HG02943 (cell line): ENCODE results near the gene CCT8L2.
"Not testable (repeated sequence)": the region's sequence is repeated elsewhere in the genome, so short reads cannot be mapped to it uniquely, and the experiment has no call there.

Experiments used
- ATAC-seq: cut with Tn5 transposase; IDR thresholded peaks from one replicate; pipeline ENCODE4 v1.9.1; 2021; ENCODE audit warnings: mild to moderate bottlenecking, low read depth, moderate library complexity; ENCODE audit not compliant: unreplicated experiment

The CCT8L2 gene

DNA sequence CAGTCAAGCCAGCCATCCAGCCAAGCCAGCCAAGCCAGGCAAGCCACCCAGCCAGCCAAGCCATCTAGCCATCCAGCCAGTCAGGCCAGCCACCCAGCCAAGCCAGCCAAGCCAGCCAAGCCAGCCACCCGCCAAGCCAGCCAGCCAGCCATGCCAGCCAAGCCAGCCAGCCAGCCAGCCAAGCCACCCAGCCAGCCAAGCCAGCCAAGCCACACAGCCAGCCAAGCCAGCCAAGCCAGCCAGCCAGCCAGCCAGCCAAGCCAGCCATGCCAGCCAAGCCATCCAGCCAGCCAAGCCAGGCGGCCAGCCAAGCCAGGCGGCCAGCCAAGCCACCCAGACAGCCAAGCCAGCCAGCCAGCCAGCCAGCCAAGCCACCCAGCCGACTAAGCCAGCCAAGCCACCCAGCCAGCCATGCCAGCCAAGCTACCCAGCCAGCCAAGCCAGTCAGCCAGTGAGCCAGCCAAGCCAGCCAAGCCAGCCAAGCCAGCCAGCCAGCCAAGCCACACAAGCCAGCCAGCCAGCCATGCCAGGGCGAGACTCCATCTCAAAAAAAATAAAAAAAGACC lies 31.4 kb downstream of the CCT8L2 start:
- ATAC-seq = not testable (repeated sequence)

DNA sequence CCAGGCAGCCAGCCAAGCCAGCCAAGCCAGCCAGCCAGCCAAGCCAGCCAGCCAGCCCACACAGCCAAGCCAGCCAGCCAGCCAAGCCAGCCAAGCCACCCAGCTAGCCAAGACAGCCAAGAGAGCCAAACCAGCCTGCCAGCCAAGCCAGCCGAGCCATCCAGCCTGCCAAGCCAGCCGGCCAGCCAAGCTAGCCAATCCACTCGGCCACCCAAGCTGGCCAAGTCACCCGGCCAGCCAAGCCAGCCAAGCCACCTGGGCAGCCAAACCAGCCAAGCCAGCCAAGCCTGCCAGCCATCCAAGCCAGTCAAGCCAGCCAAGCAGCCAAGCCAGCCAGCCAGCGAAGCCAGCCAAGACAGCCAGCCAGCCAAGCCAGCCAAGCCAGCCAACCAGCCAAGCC lies 32.0 kb downstream of the CCT8L2 start:
- not testable (repeated sequence) for ATAC-seq

DNA sequence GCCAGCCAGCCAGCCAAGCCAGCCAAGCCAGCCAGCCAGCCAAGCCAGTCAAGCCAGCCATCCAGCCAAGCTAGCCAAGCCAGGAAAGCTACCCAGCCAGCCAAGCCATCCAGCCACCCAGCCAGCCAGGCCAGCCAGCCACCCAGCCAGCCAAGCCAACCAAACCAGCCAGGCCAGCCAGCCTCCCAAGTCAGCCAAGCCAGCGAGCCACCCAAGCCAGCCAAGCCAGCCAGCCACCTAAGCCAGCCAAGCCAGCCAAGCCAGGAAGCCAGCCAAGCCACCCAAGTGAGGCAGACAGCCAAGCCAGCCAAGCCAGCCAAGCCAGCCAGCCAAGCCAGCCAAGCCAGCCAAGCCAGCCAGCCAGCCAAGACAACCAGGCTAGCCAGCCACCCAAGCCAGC lies 32.6 kb downstream of the CCT8L2 start:
- ATAC-seq = not testable (repeated sequence)

DNA sequence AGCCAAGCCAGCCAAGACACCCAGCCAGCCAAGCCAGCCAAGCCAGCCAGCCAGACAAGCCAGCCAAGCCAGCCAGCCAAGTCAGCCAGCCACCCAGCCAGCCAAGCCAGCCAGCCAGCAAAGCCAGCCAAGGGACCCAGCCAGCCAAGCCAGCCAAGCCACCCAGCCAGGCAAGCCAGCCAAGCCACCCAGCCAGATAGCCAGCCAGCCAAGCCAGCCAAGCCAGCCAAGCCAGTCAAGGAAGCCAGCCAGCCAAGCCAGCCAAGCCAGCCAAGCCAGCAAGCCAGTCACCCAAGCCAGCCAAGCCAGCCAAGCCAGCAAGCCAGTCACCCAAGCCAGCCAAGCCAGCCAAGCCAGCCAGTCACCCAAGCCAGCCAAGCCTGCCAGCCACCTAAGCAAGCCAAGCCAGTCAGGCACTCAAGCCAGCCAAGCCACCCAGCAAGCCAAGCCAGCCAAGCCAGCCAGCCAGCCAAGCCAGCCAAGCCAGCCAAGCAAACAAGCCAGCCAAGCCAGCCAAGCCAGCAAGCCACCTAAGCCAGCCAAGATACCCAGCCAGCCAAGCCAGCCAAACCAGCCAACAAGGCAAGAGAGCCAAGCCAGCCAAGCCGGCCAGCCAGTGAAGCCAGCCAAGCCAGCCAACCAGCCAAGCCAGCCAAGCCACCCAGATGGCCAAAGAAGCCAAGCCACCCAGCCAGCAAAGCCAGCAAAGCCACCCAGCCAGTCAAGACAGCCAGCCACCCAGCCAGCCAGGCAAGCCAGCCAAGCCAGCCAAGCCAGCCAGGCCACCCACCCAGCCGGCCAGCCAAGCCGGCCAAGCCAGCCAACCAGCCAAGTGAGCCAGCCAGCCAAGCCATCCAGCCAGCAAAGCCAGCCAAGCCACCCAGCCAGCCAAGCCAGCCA lies 33.3 kb downstream of the CCT8L2 start:
- ATAC-seq = no peak

DNA sequence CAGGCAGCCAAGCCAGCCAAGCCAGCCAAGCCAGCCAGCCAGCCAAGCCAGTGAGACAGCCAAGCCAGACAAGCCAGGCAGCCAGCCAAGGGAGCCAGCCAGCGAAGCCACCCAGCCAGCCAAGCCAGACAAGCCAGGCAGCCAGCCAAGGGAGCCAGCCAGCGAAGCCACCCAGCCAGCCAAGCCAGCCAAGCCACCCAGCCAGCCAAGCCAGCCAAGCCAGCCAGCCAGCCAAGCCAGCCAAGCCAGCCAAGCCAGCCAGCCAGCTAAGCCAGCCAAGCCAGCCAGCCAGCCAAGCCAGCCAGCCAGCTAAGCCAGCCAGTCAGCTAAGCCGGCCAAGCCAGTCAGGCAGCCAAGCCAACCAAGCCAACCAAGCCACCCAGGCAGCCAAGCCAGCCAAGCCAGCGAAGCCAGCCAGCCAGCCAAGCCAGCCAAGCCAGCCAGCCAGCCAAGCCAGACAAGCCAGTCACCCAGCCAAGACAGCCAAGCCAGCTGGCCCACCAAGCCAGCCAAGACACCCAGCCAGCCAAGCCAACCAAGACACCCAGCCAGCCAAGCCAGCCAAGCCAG lies 34.1 kb downstream of the CCT8L2 start:
- ATAC-seq = not testable (repeated sequence)

DNA sequence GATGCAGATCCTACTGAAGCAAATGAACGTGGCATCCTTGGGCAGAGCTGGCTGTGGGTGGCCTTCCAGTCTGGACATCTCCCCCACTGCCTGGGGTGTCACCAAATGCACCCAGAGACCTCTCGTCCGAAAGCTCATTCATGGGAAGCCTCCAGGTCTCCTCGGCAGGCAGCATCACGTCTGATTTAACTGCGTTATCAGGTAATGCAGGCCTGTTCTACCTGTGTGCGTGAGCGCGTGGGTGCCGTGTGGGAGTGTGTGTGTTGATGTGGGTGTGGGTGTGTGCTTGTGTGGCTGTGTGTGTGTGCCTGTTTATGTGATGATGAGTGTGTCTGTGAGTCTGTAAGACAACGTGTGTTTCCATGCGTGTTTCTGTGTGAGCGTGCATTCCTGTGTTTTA lies 35.1 kb downstream of the CCT8L2 start:
- ATAC-seq = not testable (repeated sequence)

DNA sequence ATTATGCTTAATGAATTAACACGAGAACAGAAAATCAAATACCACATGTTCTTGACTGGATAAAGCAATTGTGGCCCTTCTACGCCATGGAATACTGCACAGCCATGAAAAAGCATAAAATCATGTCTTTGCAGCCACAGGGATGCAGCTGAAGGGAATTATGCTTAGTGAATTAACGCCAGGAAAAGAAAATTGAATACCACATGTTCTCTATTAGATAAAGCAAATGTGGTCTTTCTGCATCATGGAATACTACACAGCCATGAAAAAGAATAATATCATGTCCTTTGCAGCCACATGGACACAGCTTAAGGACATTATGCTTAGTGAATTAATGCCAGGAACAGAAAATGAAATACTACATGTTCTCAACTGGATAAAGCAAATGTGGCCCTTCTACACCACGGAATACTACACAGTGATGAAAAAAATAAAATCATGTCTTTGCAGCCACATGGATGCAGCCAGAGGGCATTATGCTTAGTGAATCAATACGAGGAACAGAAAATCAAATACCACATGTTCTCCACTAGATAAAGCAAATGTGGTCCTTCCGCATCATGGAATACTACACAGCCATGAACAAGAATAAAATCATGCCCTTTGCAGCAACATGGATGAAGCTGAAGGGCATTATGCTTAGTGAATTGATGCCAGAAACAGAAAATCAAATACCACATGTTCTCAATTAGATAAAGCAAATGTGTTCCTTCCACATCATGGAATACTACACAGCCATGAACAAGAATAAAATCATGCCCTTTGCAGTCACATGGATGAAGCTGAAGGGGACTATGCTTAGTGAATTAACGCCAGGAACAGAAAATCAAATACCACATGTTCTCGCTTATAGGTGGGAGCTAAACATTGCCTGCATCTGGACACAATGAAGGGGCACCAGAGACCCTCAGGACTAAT lies 37.3 kb downstream of the CCT8L2 start:
- ATAC-seq = not testable (repeated sequence)

DNA sequence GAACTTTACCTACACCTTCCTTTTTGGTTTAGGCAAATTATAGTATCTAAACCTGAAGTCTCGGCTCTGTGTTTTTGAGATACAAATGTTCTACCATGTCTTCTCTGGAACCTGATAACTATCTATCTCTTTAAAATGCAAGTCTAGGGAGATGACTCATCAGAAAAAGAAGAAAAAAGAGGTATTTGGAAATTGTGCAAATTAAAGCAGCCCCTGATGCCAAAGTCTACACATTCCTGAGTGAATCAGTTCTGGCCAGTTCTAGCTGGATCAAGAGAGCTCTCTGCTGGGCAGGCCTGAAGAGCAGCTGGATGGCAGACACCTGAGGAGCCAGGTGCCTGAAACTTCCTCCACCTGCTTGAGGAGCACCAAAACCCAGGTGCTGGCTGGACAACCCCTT lies 49.3 kb downstream of the CCT8L2 start:
- ATAC-seq = not testable (repeated sequence)
